HG02610 (cell line): ENCODE data around the gene SELENON.

Experiments
- ATAC-seq: cut with Tn5 transposase; IDR thresholded peaks from one replicate; pipeline ENCODE4 v1.9.1; 2021; ENCODE audit warnings: mild to moderate bottlenecking, moderate library complexity; ENCODE audit not compliant: unreplicated experiment

SELENON gene

DNA sequence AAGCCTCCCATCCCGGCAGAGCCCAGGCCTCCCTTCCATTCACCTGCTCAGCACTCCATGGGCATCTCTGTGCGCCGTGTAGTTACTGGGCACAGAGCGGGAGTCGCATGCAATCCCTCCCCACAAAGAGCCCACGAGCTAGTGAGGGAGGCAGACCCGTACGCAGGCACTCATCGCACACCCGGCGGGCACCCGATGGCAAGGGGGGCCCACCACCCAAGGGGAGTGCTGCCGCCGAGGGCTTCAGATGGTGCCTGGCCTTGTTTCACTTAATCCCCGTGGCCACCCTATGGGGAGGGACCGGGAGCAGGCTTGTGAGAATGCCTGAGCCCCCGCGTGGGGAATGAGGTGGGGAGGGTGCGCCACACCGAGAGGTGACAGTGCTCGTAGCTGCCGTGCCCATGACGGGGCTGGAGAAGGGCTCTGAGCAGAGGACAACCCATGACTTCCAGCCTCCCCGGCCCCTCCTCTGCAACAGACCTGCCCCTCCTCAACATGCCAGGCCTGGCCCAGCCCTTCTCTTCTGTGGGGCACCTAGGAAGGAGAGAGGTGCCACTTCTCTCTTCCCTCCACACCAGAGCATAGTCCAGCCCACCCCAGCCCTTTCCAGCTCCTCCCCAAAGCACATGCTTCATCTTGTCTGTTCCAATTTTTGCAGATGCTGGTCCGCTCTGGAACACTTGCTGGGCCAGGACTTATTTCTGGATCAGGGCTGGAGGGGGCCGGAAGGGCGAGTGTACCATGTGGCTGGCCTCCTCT lies 30.2 kb upstream of the SELENON start:
- no peak for ATAC-seq

DNA sequence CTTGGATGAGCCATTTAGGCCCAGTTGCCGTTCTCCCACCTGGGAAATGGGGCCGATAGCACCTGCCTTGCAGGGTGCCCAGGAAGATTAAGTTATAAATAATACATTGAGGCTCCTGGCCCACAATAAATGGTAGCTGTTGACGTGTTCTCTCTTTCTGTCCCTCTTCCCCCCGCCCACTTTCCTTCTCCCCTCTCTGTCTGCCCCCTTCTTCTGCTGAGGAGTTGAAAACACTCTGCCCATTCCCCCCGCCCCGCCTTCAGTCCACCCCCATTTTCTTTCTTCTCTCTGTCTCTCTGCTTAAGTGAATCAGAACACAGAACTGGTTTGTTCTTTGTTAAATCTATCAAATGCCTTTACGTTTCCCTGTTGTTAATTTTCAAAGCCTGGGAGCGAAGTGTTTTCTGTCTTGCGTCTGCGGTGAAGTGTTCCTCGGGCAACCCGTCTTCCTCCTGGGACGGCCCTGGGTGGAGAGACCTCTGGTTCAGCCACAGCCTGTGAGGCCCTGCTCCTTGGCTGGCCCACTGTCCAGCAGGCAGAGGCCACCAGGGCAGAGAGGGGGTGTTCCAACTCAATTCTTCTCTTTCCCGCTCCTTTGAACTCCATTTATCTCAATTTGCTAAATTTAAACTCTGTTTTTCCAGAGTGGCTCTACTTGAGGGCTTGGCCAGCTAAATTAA lies 29.3 kb upstream of the SELENON start:
- ATAC-seq: no peak

DNA sequence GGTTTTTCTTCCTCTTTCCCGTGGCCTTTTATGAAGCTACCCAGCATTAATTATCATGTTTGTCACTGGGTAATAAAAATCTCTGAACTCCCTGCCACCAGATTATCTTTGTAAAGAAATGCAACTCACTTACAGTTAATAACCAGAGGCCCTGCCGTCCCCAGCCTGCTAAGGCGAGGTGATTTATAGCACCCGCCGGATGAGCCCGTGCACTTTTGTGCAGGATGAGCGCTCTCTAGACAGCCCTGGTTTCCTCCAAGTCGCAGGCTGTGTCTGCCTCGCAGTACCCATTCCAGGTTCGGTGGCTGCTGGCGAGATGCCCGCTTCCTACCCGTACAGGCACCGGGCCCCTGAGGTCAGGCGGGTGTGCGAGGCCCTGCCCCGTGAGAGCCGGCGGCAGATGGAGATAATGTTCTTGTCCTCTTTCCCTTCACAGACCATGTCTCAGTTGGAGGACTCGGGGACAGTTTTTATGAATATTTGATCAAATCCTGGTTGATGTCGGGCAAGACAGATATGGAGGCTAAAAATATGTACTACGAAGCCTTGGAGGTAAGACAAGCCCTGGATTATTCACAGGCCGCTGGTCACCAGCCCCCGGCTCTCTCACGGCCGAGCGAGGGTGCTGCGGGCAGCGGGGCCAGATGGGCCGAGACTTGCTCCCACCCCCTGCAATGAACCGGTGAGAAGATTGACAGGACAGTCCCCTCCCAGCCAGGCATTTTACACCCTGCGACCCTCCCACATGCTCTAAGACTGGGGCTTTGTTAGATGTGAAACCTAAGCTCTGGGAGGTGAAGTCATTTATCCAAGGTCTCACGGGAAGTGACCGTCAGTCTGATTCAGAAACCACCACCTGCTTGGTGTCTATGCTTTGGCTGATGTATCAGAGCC lies 28.5 kb upstream of the SELENON start:
- ATAC-seq: no peak

DNA sequence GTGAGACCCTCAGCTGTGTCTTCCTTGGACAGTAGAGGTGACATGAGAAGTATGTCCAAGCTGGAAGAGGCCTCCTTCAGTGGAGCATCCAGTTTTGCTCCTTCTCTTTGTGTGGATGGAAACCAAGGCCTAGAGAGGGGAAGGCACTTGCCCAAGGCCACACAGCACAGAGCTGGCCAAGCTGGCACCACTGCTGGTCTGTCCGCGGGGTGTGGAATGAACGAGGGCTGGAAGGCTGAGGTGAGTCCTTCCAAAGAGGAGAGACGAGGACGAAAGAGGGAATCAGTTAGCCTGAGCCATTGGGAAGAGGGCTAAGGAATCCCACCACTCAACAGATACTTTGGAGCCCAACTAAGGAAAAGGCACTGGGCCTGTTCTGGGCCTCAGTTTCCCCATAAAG lies 27.8 kb upstream of the SELENON start:
- ATAC-seq: no peak

DNA sequence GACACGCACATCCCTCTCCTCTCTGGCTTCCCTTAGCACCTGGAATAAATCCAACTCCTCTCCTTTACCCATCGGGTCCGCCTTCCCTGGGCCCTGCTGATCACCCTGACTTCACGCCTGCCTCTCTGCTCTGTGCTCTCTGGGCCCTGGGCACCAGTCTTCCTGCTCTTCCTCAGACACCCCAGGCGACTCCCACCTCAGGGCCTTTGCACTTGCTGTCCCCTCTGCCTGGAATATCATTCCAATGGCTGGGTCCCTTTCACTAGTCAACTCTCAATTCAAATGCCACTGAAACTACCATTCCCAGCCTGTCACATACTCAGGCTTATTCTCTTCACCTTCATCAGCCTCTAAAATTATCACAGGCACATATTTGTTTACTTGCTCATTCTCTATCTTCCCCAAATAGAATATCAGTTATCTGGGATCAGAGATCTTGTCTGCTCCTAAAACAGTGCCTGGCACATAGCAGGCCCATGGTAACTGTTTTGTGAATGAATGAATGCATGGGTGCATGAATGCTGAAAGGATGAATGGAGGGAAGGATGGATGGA lies 27.2 kb upstream of the SELENON start:
- no peak for ATAC-seq

DNA sequence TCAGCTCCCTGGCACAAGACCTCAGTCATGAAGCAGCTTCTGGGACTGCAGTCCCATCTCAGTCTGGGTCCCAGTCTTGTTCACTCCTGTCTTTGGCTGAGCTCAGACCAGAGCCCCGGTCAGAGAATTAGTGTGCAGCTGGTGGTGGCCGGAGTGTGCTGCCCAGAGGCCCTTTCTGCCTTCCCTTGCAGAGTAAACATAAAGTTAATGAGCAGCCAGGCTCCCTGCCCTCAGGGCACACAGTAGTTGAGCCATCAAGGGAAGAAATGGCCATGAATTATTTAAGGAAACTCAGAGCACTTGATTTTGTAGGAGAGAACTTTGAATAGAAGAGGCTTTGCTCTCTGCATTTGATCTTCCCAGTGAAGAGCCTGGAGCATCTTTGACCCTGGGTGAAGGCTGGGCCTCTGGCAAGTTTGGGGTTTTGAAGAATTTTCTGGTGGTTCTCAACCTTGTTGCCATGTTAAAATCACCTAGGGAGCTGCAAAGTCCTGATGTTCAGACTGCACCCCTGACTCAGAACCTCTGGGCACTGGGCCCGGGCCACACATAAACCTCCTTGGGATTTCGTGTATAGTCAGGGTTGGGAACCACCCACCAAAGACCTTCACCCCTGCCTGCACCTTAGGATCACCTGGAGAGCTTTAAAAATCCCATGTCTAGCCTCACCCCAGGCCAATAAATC lies 26.4 kb upstream of the SELENON start:
- ATAC-seq: no peak

DNA sequence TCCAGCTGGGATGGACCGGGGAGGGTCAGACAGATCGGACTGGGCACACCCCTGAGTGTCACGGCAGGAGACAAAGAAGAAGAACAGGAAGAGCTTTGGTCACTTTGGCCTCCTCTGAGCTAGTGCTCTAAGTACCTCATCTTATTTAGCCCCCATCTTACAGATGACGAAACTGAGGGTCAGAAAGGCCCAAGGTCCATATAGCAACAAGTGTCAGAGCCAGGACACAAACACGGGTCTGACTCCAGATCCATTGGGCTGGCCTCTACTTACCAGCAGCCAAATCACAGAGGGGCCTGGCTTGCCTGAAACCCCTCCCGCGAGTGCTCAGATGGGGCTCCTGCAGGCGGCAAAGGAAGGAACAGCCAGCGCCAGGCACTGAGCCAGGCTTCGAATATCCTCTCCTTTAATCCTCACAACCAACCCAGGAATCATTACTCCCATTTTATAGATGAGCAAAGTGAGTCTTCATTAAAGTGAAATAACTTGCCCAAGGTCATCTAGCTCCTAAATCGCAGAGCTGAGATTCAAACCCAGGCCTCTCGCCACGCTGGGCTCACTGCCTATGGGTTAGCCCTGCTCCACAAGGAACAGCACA lies 25.7 kb upstream of the SELENON start:
- no peak for ATAC-seq

DNA sequence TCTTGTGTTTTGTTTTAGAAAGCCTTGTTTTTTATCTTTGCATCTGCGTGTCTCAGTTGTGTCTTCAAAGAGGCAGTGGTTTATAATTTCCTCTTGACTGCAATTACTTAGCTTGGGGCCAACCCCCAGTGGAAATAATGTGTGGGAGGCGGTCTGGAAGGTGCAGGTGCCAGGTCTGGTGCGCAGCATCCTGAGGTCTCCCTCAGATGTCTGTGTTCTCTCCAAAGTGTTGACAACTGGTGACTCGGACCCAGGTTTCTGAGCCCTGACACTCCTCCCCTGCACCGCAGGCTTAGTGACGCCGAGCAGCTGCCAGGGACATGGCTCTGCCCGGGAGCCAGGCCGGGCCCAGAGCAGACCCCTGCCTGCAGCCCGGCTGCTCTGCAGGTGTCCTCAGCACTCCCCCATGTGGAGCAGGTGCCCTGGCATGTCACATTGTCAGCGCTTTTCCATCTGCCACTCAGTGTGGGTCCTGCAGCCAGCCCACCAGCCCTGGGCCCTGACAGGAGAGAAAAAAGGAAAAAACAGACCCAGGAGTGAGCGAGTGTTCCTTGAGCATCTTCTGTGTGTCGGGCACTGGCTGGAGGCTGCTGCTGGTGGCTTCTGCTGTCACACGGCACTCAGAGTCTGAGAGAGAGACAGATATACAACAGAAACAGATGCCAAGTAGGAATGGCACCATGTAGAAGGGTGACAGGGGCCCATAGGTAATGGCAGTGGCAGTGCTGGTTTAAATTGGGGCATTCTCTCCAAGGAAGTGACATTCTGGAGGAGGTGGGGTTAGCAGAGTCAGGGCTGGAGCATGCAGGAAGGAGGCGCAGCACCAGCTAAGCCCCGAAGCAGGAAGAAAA lies 24.8 kb upstream of the SELENON start:
- no peak for ATAC-seq

DNA sequence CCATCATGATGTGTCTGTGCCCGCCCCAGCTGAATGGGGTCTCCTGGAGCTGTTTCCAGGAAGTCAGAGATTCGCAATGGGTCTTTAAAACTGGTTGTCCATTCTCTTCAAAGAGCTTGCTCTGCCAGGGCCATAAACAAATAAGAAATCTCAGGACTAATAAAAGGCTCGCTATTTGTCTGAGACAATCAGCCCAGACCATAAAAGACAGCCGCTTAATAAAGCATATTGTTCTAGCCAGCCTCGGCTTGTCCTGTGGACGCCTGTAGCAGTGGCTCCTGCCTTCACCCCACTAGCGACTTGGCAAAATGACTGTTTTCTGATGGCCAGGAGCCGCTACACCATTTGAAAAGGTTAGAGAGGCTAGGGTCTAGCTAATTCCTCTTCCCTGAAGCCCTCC lies 20.6 kb upstream of the SELENON start:
- no peak for ATAC-seq

DNA sequence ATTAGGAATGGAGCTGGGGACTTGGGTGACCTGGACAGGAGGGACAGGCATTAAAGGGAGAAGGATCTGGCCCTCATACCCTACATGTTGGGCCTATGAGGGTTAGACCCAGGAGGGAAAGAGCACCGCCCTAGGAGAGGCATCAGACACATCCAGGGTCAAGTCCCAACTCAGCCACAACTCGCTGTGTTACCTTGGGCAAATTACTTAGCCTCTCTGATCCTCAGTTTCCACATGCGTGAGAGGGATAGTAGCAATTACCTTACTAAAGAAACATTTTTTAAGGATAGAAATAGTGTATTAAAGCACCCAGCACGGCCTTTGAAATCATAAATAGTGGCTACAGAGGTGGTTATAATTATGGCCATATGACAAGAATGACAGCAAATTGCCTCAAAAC lies 20.1 kb upstream of the SELENON start:
- ATAC-seq: no peak

DNA sequence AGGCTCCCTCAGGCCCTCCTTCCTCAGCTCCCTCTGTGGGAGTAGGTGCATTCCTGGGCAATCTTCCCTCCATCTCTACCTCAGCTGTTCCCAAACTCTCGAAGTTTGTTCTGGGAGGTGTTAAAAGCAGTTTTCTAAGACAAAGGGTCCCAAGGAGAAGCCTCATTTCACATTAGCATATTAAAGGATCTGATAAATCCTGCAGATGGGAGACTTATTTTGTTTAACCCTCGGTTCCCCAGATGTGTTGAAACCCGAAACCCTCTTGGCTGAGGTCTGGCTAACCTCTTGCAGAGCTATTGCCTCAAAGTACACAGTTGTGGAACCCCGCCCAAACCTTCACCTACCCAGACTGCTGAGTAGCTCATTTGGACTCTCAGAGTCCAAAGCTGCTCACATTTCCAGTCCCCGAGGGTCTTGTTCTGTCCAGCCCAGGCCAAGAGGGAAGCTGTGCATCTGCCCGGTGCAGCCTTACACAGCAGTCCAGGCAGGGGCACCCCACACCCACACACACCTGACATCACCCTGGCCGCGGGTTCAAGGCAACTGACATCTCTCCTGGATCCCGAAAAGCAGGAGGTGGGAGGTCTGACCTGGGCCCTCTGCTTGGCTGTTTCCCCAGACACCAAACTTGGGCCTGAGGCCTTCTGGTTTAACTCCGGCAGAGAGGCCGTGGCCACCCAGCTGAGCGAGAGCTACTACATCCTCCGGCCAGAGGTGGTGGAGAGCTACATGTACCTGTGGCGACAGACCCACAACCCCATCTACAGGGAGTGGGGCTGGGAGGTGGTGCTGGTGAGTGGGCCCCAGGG lies 19.5 kb upstream of the SELENON start:
- no peak for ATAC-seq

DNA sequence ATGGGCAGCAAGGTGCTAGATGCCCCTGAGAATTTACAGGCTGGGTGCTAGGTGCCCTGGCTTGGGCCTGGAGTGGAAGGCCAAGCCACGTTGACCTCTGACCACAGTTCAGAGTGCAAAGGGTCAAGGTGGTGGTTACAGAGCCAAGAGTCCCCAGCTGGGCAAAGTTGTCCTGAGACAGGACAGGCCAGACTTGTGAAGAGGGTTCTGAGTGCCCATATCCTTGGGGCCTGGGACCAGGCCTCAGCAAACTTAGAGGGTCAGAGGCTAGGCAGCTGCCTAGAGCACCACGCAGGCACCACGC lies 18.9 kb upstream of the SELENON start:
- ATAC-seq: no peak

DNA sequence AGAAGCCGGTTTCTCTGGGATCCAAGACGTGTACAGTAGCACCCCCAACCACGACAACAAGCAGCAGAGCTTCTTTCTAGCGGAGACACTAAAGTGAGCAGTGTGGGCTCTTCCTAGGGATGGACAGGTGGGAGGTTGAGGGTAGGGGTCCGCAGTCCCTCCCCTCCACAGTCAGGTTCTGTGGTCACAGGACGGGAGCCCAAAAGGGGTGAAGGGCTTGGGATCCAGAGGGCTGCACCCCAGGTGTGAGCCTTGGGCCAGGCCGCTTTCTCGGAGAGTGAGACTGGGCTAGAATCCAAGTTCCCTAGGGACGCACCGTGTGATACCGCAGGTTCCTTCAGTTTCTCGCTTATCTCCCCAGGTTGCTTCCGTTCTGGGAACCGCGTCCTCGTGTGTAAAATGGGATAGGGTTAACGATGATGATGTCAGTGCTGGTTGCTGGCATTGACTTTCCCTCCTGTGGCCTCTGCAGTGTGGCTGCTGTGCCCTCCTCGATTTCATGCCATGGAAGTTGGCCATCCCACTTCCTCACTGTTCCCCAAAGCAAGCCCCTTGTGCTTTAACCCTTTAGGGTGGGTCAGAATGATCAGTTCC lies 17.3 kb upstream of the SELENON start:
- ATAC-seq: no peak

DNA sequence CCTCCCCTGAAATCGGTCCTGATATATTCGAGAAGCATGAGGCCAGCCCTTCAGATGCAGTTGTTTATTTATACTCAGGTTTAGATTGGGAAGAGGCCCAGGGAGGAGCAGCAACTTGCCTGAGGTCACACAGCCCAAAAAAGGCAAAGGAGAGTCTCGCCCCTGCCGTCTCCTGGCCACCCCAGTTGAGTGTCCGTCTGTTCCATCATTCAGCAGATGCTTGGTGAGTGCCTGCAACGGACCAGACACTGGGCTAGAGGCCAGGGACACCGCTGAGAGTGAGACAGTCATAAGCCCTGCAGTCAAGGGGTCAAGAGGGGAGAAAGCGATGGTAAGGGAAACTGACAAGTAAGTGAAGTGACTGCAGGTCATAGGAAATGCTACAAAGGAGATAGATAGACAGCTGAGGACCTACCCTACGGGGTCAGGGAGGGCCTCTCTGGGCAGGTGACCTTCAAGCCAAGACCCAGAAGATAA lies 15.4 kb upstream of the SELENON start:
- ATAC-seq: no peak

DNA sequence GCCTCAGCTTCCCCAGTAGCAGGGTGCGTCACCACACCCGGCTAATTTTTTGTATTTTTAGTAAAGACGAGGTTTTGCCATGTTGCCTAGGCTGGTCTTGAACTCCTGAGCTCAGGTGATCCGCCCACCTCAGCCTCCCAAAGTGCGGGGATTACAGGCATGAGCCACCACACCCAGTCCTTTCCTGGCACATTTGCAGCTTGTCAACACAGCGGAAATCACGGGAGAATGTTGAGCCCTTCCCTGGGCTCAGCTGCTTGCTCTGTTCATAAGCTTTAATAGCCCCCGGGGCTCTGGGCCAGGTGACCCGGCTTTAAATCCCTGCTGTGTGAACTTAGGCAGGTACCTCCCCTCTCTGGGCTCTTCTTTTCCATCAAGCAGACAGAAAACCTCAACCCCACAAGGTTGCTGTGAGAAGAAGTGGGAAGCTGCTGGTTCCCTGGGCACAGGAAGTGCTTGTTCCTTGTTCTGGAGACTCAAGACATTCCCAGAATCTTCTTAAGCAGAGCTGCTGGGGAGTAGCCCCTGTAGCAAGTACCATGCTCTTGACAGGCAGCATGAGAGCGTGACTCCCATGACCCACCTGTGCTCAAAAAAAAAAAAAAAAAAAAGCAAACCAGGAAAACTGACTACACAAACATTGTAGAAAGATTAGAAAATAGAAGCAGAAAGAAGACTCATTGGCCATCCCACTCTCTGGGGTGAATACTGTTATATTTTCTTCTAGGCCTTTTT lies 14.5 kb upstream of the SELENON start:
- no peak for ATAC-seq

DNA sequence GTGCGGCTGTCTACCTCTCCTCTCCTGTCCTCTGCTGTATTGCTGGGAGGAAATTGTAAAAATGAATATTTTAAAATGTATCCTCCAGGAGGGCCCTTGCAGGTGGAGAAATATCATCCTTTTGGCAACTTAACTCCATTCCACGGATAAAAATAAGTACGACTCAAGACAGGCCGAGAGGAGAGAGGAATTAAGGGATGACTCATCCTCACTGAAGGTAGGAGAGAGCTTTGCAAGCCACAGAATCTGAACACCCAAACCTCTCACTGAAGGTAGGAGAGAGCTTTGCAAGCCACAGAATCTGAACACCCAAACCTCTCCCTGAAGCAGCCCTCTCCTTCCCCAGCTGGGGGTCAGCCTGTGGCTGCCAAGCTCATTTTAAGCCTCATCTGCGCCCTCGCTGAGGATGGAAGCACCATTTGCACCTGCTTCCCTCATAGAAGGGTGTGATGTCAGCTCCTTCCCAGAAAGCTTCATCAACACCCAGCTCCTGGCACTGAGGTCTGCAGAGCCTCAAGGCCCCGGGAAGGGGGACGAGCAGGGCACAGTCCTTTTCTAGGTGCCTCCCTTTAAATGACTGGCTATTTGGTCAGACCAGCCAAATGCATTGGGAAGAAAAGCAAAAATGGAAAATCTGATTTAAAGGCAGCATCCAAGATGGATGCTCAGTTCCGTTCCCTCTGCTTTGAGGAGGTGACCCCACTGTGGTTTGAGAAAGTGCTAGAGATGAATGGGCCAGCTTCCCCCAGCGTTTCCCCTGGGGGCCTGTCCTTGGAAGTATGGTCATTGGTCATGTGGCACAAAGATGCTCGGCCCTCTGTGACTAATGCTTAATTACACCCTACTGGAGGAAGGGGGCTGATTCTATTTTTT lies 12.9 kb upstream of the SELENON start:
- ATAC-seq: no peak

DNA sequence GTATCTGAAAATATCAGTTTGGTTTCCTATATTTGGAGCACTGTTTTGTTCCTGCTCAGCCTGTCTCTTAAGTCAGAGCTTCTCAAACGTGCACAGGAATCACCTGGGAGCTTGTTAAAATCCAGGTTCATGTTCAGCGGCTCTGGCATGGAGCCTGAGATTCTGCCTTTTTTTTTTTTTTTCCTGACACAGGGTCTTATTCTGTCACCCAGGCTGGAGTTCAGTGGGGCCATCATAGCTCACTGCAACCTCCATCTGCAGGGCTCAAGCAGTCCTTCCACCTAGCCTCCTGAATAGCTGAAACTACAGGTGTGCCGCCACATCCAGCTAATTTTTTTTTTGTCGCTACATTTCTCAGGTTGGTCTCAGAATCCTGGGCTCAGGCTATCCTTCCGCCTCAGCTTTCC lies 12.2 kb upstream of the SELENON start:
- no peak for ATAC-seq
